Lung (tissue), 12 donors: ENCODE data around the gene RNF220. TPM values are rescaled to one million over a fixed set of nuclear protein-coding genes. Genes with fewer than 3 reads are reported as not detected.

Experiments
- ATAC-seq: fragments of 200-7000 bp; cut with Tn5 transposase; one replicate; pipeline ENCODE4 v1.9.1; 2020; ENCODE audit warnings: moderate number of reproducible peaks; ENCODE audit not compliant: insufficient read depth, low FRiP score
- DNase-seq, 3 donors: peaks; one replicate each; pipeline ENCODE4 v3.0.0-alpha.2; 2013 to 2017
- H3K27ac ChIP-seq, 2 donors: one replicate each; pipeline ENCODE4 v1.5.1; 2013; ENCODE audit warnings: mild to moderate bottlenecking in 2 of 2, moderate library complexity in 2 of 2, control low read depth in 1 of 2, inconsistent platforms in 1 of 2, low read depth in 1 of 2, low read length in 1 of 2
- H3K27me3 ChIP-seq, 3 donors: one replicate each; pipeline ENCODE4 v1.5.1; 2013; ENCODE audit warnings: low read length in 2 of 3; ENCODE audit not compliant: control insufficient read depth in 3 of 3, insufficient read depth in 3 of 3
- H3K36me3 ChIP-seq, 4 donors: one replicate each; pipeline ENCODE4 v1.5.1; 2013; ENCODE audit warnings: low read length in 4 of 4, mild to moderate bottlenecking in 1 of 4, moderate library complexity in 1 of 4; ENCODE audit not compliant: control insufficient read depth in 4 of 4, insufficient read depth in 4 of 4
- H3K4me1 ChIP-seq, 5 donors: one replicate each; pipeline ENCODE4 v1.5.1; 2013; ENCODE audit warnings: low read length in 5 of 5, mild to moderate bottlenecking in 2 of 5, moderate library complexity in 1 of 5; ENCODE audit not compliant: control insufficient read depth in 5 of 5, insufficient read depth in 5 of 5
- H3K4me3 ChIP-seq: one replicate; pipeline ENCODE4 v1.5.1; 2013; ENCODE audit warnings: mild to moderate bottlenecking, control low read depth, moderate library complexity
- H3K9ac ChIP-seq, 2 donors: one replicate each; pipeline ENCODE4 v1.5.1; 2013; ENCODE audit warnings: low read length in 2 of 2, control low read depth in 1 of 2; ENCODE audit not compliant: insufficient read depth in 1 of 2
- H3K9me3 ChIP-seq, 4 donors: one replicate each; pipeline ENCODE4 v1.5.1; 2013; ENCODE audit warnings: low read length in 3 of 4, mild to moderate bottlenecking in 1 of 4, moderate library complexity in 1 of 4; ENCODE audit not compliant: control insufficient read depth in 4 of 4, insufficient read depth in 3 of 4
- CTCF ChIP-seq: IDR thresholded peaks from 2 replicates; pipeline ENCODE4 v1.5.1; 2012; ENCODE audit warnings: mild to moderate bottlenecking; ENCODE audit errors: control extremely low read depth, extremely low read depth
- WGBS, 2 donors: extraction: QIAGEN DNeasy Blood & Tissue Kit; methylation state at CpG; one replicate each; pipeline ENCODE4 v1.1.7; 2013; 5-methylcytosine and 5-hydroxymethylcytosine counted together
- polyA plus RNA-seq, 2 donors: library from polyadenylated mRNA; stranded (reverse); fragments of 200-250 nt; gene quantifications; one replicate each; pipeline ENCODE4 v1.2.1, GENCODE V29; 2013
- total RNA-seq, 2 donors: library from RNA; depleted of rRNA in 1 of 2; stranded (reverse); fragments of >200 nt in 1 of 2; gene quantifications; one replicate each; pipeline ENCODE4 v1.2.1, GENCODE V29; 2014 to 2021
- donor health status: control.
- donor health status: control.
- donor health status: Bipolar disorder and iron deficiency.
- donor health status: healthy.
- donor health status: DM: yes; HTN: yes; CAD: no.

The RNF220 gene
- total and polyA plus RNA-seq, 4 donors, result 44.9 to 75.8 (median 69.5) TPM

- no peak for TF ChIP-seq CTCF
- H3K27me3 ChIP-seq, result no peaks in the 10 kb centered on the region
- H3K4me3 ChIP-seq, result no peak overlapping the region
- H3K27ac ChIP-seq, result no peak overlapping the region
- H3K9ac ChIP-seq, result no peak overlapping the region
- peaks cover 0 to 20% (median 0%) of the 10 kb centered on the region in 5 donors for H3K4me1 ChIP-seq
- H3K36me3 ChIP-seq, result peaks cover 13 to 81% (median 25%) of the 10 kb centered on the region in 4 donors
- DNase-seq, result no peak
- H3K9me3 ChIP-seq, result no peaks in the 10 kb centered on the region
- WGBS, 2 donors, result 90% methylated on average over 13 of the region's 13 CpGs
- ATAC-seq, result no peak
Observed at GRCh38 chr1:44648529-44649250, 243.6 kb downstream of the RNF220 start.

GRCh38 chr1:44649788-44650158 is 244.7 kb downstream of the RNF220 start:
- ATAC-seq, result no peak
- H3K9me3 ChIP-seq, result no peaks in the 10 kb centered on the region
- no peak overlapping the region for H3K4me3 ChIP-seq
- no peak for TF ChIP-seq CTCF
- no peak for DNase-seq
- 89 to 94% methylated on average over 13 of the region's 13 CpGs for WGBS, 2 donors
- no peak overlapping the region for H3K9ac ChIP-seq
- H3K27ac ChIP-seq, result no peak overlapping the region
- H3K27me3 ChIP-seq, result no peaks in the 10 kb centered on the region
- H3K36me3 ChIP-seq, result peaks cover 13 to 76% (median 21%) of the 10 kb centered on the region in 4 donors
- H3K4me1 ChIP-seq, result peaks cover 0 to 16% (median 0%) of the 10 kb centered on the region in 5 donors

DNA sequence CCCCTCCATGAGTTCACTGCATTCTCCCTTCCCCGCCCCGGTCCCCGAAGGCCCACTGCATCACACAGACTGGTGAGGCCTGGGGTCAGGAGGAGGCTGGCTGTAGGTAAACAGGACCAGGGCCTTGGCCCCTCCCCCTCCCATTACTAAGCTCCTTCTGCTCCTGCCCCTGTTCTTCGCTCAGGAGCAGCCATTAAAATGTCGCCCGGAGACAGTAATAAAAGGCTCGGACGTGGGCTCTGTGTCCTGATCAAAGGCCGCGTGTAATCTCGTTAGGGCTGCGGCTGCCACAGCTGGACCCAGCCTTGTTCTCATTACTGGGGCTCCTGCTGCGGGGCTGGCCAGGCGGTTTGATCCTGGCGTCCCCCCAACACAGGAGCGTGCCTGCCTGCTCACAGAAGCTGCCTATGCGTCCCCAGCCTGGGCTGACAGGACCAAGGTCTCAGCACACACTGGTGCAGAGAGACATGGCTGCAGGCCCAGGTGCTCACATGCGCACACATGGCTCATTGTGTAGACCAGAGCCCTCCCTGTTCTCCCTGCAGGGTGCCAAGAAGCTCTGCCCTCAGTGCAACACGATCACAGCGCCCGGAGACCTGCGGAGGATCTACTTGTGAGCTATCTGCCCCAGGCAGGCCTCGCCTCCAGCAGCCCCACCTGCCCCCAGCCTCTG is 245.2 kb downstream of the RNF220 start:
- no peak overlapping the region for H3K27ac ChIP-seq
- H3K27me3 ChIP-seq, result no peaks in the 10 kb centered on the region
- 93 to 94% methylated on average over 18 to 23 of the region's 23 CpGs for WGBS, 2 donors
- H3K4me3 ChIP-seq, result no peak overlapping the region
- peaks cover 0 to 10% (median 0%) of the 10 kb centered on the region in 5 donors for H3K4me1 ChIP-seq
- no peak for DNase-seq
- no peak for ATAC-seq
- no peak overlapping the region for H3K9ac ChIP-seq
- no peaks in the 10 kb centered on the region for H3K9me3 ChIP-seq
- peaks cover 10 to 75% (median 17%) of the 10 kb centered on the region in 4 donors for H3K36me3 ChIP-seq
- no peak for TF ChIP-seq CTCF
